Chondrocyte (in vitro differentiated cells): ENCODE data around the gene ASCL2. TPM values are rescaled to one million over a fixed set of nuclear protein-coding genes. Genes with fewer than 3 reads are reported as not detected.

Experiments
- DNase-seq: peaks from one replicate; pipeline ENCODE4 v3.0.0; 2021; ENCODE audit warnings: mixed read lengths, low spot score
- H3K27ac Mint-ChIP-seq: one replicate; pipeline ENCODE4 v1.8.0; 2021; ENCODE audit warnings: mild to moderate bottlenecking, moderate library complexity, mixed read lengths; ENCODE audit not compliant: unreplicated experiment
- H3K27me3 Mint-ChIP-seq: 2 replicates; pipeline ENCODE4 v1.8.0; 2021; ENCODE audit warnings: low read depth, mixed read lengths
- H3K36me3 Mint-ChIP-seq: 2 replicates; pipeline ENCODE4 v1.8.0; 2021; ENCODE audit warnings: low read depth, mixed read lengths
- H3K4me1 Mint-ChIP-seq: 2 replicates; pipeline ENCODE4 v1.8.0; 2021; ENCODE audit warnings: low read depth, mild to moderate bottlenecking, mixed read lengths
- H3K4me3 Mint-ChIP-seq: one replicate; pipeline ENCODE4 v1.8.0; 2021; ENCODE audit warnings: mild to moderate bottlenecking, moderate library complexity, mixed read lengths; ENCODE audit not compliant: unreplicated experiment
- H3K9me3 Mint-ChIP-seq: 2 replicates; pipeline ENCODE4 v1.8.0; 2021; ENCODE audit warnings: low read depth, mixed read lengths
- total RNA-seq: library from RNA; stranded (reverse); gene quantifications from 3 replicates; pipeline ENCODE4 v1.2.1, GENCODE V29; 2021
- TF ChIP-seq, protein P1 (sequence below): fragments of 200-600 bp; sonication (generic); IDR thresholded peaks from 2 replicates; pipeline ENCODE4 v1.5.0; 2021; ENCODE audit warnings: antibody characterized with exemption, mild to moderate bottlenecking, moderate library complexity

Gene ASCL2
- total RNA-seq, 1 donor from 2014 or later: not detected

DNA sequence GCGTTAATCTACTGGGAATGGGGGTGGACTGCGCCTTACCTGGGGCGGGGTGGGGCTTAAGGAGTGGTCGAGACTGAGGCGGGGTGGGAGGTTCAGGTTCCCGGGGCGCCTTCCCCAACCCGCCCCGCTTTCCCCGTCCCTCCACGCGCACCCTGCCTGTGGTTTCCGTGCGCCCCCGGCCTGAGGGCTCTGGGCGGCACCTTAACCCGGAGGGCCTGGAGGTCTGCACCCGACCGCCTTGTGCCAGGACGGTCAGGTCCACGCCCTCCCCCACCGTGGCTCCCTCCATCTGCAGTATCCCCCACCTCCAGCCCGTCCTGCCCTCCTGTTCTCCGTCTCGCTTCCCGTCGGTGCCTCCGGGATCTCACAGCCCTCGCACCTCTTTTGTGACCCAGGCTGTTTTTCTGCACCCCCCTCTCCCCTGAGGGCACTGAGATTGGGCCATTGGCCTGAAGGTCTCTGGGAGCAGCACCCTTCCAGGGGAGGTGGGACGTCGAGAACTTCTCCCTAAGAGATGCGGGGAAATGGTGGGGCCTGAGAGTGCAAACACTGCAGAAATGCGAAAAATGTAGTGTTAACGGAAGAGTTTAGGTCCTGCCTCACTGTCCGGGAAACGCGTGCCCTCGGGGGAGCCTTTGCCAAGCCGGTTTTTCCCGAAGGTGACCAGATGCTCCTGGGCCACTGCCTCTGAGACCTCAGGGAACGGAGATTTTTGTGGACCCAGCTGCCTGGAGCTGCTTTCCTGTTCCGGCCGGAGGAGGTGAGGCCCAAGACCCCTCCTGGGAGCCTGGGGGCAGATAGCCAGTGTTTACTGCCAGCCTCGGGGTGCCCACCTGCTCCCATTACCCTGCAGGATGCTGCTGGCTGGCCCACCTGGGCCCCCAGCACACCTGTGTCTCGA is 1.2 kb upstream of the ASCL2 start:
- H3K4me3 Mint-ChIP-seq: no peak overlapping the region
- H3K27ac Mint-ChIP-seq: no peak overlapping the region
- H3K9me3 Mint-ChIP-seq: no peaks in the 10 kb centered on the region
- TF ChIP-seq, protein P1, sequence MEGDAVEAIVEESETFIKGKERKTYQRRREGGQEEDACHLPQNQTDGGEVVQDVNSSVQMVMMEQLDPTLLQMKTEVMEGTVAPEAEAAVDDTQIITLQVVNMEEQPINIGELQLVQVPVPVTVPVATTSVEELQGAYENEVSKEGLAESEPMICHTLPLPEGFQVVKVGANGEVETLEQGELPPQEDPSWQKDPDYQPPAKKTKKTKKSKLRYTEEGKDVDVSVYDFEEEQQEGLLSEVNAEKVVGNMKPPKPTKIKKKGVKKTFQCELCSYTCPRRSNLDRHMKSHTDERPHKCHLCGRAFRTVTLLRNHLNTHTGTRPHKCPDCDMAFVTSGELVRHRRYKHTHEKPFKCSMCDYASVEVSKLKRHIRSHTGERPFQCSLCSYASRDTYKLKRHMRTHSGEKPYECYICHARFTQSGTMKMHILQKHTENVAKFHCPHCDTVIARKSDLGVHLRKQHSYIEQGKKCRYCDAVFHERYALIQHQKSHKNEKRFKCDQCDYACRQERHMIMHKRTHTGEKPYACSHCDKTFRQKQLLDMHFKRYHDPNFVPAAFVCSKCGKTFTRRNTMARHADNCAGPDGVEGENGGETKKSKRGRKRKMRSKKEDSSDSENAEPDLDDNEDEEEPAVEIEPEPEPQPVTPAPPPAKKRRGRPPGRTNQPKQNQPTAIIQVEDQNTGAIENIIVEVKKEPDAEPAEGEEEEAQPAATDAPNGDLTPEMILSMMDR: no peak
- no peaks in the 10 kb centered on the region for H3K36me3 Mint-ChIP-seq
- no peaks in the 10 kb centered on the region for H3K4me1 Mint-ChIP-seq
- no peak for DNase-seq
- H3K27me3 Mint-ChIP-seq: peaks cover 51% of the 10 kb centered on the region

DNA sequence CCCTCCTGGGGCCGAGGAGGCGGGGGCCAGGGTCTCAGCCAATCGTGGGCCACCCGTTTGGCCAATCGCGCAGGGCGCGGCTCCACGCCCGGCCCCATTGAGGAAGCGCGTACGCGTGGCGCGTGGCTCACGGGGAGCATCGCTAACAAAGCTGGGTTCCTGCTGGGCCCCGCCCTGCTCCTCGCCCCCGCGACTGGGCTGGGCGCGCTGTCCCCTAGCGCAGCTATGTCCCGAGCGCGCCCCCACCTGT is 614 bp upstream of the ASCL2 start:
- H3K27ac Mint-ChIP-seq: no peak overlapping the region
- TF ChIP-seq, protein P1: no peak
- no peak overlapping the region for H3K4me3 Mint-ChIP-seq
- H3K36me3 Mint-ChIP-seq: no peaks in the 10 kb centered on the region
- no peaks in the 10 kb centered on the region for H3K9me3 Mint-ChIP-seq
- DNase-seq: no peak
- H3K27me3 Mint-ChIP-seq: peaks cover 52% of the 10 kb centered on the region
- H3K4me1 Mint-ChIP-seq: no peaks in the 10 kb centered on the region

DNA sequence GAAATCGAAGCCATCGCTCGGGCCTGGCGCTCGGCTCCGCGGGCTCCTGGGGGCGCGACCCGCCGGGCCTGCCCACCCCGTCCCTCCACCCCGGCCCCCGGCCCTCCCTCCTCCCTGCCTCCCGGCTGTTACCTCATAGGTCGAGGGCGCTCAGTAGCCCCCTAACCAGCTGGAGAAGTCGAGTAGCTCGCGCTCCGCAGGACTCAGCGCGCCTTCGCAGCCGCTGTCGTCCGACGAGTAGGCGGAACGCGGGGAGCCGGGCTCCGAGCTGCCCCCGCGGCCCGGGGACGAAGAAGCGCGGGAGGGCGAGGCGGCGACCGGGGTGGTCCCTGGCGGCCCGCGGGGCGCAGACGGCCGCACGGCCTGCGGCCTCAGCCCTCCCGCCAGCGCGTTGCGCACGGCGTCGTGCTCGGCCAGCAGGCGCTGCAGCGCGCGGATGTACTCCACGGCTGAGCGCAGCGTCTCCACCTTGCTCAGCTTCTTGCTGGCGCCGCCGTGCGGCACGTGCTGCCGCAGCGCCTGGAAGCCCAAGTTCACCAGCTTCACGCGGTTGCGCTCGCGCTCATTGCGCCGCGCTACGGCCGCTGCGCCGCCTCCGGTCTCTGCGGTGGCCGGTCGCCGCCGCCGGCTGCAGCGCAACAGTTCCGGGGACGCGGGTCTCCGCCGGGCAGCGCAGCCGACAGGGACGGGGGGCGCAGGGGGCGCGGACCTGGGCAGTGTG is 627 bp downstream of the ASCL2 start:
- Mint-ChIP-seq H3K4me3 (peak overlapping the region; percentile 36), H3K4me1 (no peaks in the 10 kb centered on the region)
- DNase-seq: no peak

DNA sequence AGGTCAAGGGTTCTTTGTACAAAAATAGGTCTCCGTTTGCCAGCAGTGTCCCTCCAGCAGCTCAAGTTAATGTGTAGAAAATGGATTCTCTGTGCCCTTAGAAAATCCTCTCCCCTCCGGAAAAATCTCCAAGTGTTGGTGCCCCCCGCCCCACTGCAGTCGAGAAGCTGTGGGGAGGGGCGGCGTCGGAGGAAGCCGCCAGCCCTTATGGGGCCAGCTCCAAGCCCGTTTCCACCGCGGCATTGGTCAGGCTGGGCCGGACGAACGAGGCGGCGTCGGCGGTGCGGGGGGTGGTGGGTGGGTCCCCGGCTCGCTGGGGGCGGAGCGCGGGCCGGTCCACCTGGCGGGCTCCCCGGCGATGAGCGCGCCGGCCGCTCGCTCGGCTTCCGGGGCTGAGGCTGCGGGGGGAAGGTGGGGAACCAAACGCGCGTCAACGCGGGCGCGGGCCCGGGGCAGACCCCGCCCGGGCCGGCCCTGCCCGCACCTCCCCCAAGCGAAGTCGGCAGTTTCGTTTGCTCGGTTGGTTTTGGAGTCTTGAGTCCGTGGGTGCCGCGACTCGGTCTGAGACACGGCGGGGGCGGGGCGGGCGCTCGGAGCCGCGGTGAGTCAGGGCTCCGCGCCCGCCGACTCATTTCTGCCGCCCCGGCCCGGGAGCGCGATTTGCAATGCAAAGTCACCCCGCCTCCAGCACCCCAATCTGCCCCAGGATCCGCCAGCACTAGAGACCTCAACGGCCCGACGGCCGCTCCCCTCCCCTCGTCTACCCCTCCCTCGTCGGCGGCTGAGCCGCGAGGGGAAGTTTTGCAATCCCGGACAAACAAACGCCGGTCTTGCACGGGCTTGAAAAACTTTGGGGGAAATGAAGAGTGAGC is 1.4 kb downstream of the ASCL2 start:
- H3K9me3 Mint-ChIP-seq: no peaks in the 10 kb centered on the region
- no peaks in the 10 kb centered on the region for H3K4me1 Mint-ChIP-seq
- H3K27ac Mint-ChIP-seq: no peak overlapping the region
- peak overlapping the region; percentile 49 for H3K4me3 Mint-ChIP-seq
- no peaks in the 10 kb centered on the region for H3K36me3 Mint-ChIP-seq
- DNase-seq: no peak
- TF ChIP-seq, protein P1: no peak
- peaks cover 46% of the 10 kb centered on the region for H3K27me3 Mint-ChIP-seq

More for the DNA sequence above, 627 bp downstream of the ASCL2 start:
- Mint-ChIP-seq H3K36me3 (no peaks in the 10 kb centered on the region), H3K9me3 (no peaks in the 10 kb centered on the region), H3K27ac (no peak overlapping the region), H3K27me3 (peaks cover 54% of the 10 kb centered on the region)
- TF ChIP-seq, protein P1: peak; percentile 46
